Adipocyte (in vitro differentiated cells): ENCODE results near the gene KCNG2.

Source experiments
- DNase-seq: peaks from one replicate; pipeline ENCODE4 v3.0.0-alpha.2; 2015; ENCODE audit warnings: low read depth
- H3K27me3 ChIP-seq: replicated peaks from 2 replicates; pipeline ENCODE4 v1.7.0; 2013; ENCODE audit warnings: mild to moderate bottlenecking, low read length, moderate library complexity; ENCODE audit not compliant: control insufficient read depth, insufficient read depth
- H3K36me3 ChIP-seq: 2 replicates; pipeline ENCODE4 v1.7.0; 2013; ENCODE audit warnings: low read length, mild to moderate bottlenecking, moderate library complexity; ENCODE audit not compliant: control insufficient read depth, insufficient read depth, severe bottlenecking
- H3K4me1 ChIP-seq: 2 replicates; pipeline ENCODE4 v1.7.0; 2013; ENCODE audit warnings: mild to moderate bottlenecking, low read length, moderate library complexity; ENCODE audit not compliant: control insufficient read depth, insufficient read depth
- H3K4me3 ChIP-seq: 2 replicates; pipeline ENCODE4 v1.7.0; 2013; ENCODE audit warnings: mild to moderate bottlenecking, low read length, moderate library complexity
- H3K9ac ChIP-seq: 2 replicates; pipeline ENCODE4 v1.7.0; 2013; ENCODE audit warnings: mild to moderate bottlenecking, low read length, moderate library complexity
- H3K9me3 ChIP-seq: 2 replicates; pipeline ENCODE4 v1.7.0; 2013; ENCODE audit warnings: mild to moderate bottlenecking, low read length, moderate library complexity; ENCODE audit not compliant: control insufficient read depth

Gene KCNG2

GRCh38 chr18:79903787-79904356 is 106.1 kb downstream of the KCNG2 start:
- Histone ChIP-seq H3K36me3 (peaks cover 28% of the 10 kb centered on the region), H3K9ac (no peak overlapping the region), H3K27me3 (no peaks in the 10 kb centered on the region), H3K4me3 (no peak overlapping the region), H3K4me1 (peaks cover 11% of the 10 kb centered on the region), H3K9me3 (no peaks in the 10 kb centered on the region)
- no peak for DNase-seq

- Histone ChIP-seq H3K27me3 (no peaks in the 10 kb centered on the region), H3K4me3 (no peak overlapping the region), H3K9me3 (no peaks in the 10 kb centered on the region), H3K36me3 (peaks cover 30% of the 10 kb centered on the region), H3K4me1 (peaks cover 11% of the 10 kb centered on the region), H3K9ac (no peak overlapping the region)
- DNase-seq: no peak
These were observed 106.8 kb downstream of the KCNG2 start for GRCh38 chr18:79904357-79905147.

GRCh38 chr18:79905389-79905911 is 107.7 kb downstream of the KCNG2 start:
- H3K9ac ChIP-seq: no peak overlapping the region
- H3K36me3 ChIP-seq: peaks cover 30% of the 10 kb centered on the region
- peak overlapping the region; percentile 27 for H3K4me3 ChIP-seq
- H3K4me1 ChIP-seq: peaks cover 11% of the 10 kb centered on the region
- peak; percentile 7 for DNase-seq
- no peaks in the 10 kb centered on the region for H3K27me3 ChIP-seq
- H3K9me3 ChIP-seq: no peaks in the 10 kb centered on the region

- no peak overlapping the region for H3K9ac ChIP-seq
- H3K27me3 ChIP-seq: no peaks in the 10 kb centered on the region
- H3K4me3 ChIP-seq: peak overlapping the region; percentile 27
- H3K36me3 ChIP-seq: peaks cover 33% of the 10 kb centered on the region
- H3K9me3 ChIP-seq: no peaks in the 10 kb centered on the region
- DNase-seq: no peak
- peaks cover 11% of the 10 kb centered on the region for H3K4me1 ChIP-seq
These were observed 108.3 kb downstream of the KCNG2 start for GRCh38 chr18:79905993-79906392.

- peaks cover 11% of the 10 kb centered on the region for H3K4me1 ChIP-seq
- no peak overlapping the region for H3K9ac ChIP-seq
- DNase-seq: no peak
- peaks cover 34% of the 10 kb centered on the region for H3K36me3 ChIP-seq
- H3K27me3 ChIP-seq: no peaks in the 10 kb centered on the region
- no peaks in the 10 kb centered on the region for H3K9me3 ChIP-seq
- H3K4me3 ChIP-seq: no peak overlapping the region
These were observed 109.0 kb downstream of the KCNG2 start for GRCh38 chr18:79906706-79907105.

GRCh38 chr18:79910563-79911343 is 113.0 kb downstream of the KCNG2 start:
- H3K4me3 ChIP-seq: no peak overlapping the region
- no peaks in the 10 kb centered on the region for H3K9me3 ChIP-seq
- H3K36me3 ChIP-seq: peaks cover 48% of the 10 kb centered on the region
- no peak for DNase-seq
- H3K4me1 ChIP-seq: peaks cover 4% of the 10 kb centered on the region
- no peaks in the 10 kb centered on the region for H3K27me3 ChIP-seq
- H3K9ac ChIP-seq: no peak overlapping the region

GRCh38 chr18:79911344-79912270 is 113.9 kb downstream of the KCNG2 start:
- DNase-seq: no peak
- no peaks in the 10 kb centered on the region for H3K9me3 ChIP-seq

GRCh38 chr18:79912409-79912991 is 114.8 kb downstream of the KCNG2 start:
- Histone ChIP-seq H3K27me3 (no peaks in the 10 kb centered on the region), H3K36me3 (peaks cover 59% of the 10 kb centered on the region), H3K4me3 (no peak overlapping the region), H3K9ac (no peak overlapping the region), H3K4me1 (no peaks in the 10 kb centered on the region), H3K9me3 (no peaks in the 10 kb centered on the region)
- DNase-seq: no peak

More at GRCh38 chr18:79911344-79912270, 113.9 kb downstream of the KCNG2 start:
- peaks cover 55% of the 10 kb centered on the region for H3K36me3 ChIP-seq
- H3K9ac ChIP-seq: no peak overlapping the region
- no peak overlapping the region for H3K4me3 ChIP-seq
- no peaks in the 10 kb centered on the region for H3K27me3 ChIP-seq
- no peaks in the 10 kb centered on the region for H3K4me1 ChIP-seq

- no peak overlapping the region for H3K4me3 ChIP-seq
- no peaks in the 10 kb centered on the region for H3K4me1 ChIP-seq
- DNase-seq: no peak
- no peak overlapping the region for H3K9ac ChIP-seq
- no peaks in the 10 kb centered on the region for H3K9me3 ChIP-seq
- H3K27me3 ChIP-seq: no peaks in the 10 kb centered on the region
- H3K36me3 ChIP-seq: peaks cover 59% of the 10 kb centered on the region
These were observed 115.5 kb downstream of the KCNG2 start for GRCh38 chr18:79912994-79913831.
